NCI-H1694 treated with DMSO at 0.1 percent for 48 hours (cell line): Measurements from ENCODE around the gene CRNKL1.

Experiments used
- DNase-seq: peaks from one replicate; lab custom pipeline; 2025; lab: John Stamatoyannopoulos, UW

Gene CRNKL1

GRCh38 chr20:20052074-20052970, at the start of gene CRNKL1, which contains the start of gene CFAP61:
CRNKL1 (minus strand) TSS chr20:20052466; CDS start chr20:20052342, 124 bp downstream.
CFAP61 (plus strand) TSS chr20:20052532; CDS start chr20:20056654, 4,122 bp downstream.
- peak; percentile 87 for DNase-seq

GRCh38 chr20:20100881-20101280, 48.6 kb upstream of the CRNKL1 start:
- DNase-seq: no peak

DNA sequence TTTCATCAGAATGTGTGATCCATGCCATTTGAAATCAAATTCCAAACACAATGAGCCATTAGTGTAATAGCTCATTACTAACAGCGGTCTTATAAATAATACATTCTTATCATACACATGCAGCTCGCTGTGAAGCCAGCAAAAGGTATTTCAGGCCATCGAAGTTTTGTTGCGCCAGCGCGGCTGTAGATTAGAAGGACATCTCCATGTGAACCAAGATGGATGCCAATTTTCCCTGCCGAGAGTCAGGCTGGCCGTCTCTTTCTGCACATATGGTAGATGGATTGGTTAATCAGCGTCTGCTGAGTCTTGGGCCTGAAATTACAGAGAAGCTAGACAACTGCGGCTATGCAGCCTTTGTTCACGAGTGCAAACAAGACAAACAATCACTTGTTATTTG, 44.2 kb upstream of the CRNKL1 start:
- DNase-seq: no peak

- no peak for DNase-seq
Measured at GRCh38 chr20:20095114-20095872, 43.0 kb upstream of the CRNKL1 start.

DNA sequence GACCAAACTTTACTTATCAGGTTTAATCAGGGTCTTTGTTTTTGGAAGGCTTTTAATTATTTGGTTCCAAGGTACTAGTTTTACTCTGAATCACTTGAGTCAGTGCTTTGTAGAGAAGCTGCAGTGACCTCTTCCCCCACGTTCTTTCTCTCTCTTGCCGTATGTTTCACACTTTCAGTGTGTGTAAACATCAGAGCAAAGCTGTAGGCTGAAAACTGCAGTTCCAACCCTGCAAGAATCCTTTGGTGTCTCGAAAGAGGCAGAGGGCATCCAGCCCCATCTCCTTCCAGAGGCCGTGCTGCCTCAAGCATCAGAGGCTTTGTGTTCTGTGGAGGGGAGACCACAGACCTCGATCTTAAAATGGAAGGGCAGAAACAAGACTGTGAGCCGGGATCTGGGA, 42.1 kb upstream of the CRNKL1 start:
- no peak for DNase-seq

- no peak for DNase-seq
Measured at GRCh38 chr20:20092827-20093226, 40.6 kb upstream of the CRNKL1 start.

DNA sequence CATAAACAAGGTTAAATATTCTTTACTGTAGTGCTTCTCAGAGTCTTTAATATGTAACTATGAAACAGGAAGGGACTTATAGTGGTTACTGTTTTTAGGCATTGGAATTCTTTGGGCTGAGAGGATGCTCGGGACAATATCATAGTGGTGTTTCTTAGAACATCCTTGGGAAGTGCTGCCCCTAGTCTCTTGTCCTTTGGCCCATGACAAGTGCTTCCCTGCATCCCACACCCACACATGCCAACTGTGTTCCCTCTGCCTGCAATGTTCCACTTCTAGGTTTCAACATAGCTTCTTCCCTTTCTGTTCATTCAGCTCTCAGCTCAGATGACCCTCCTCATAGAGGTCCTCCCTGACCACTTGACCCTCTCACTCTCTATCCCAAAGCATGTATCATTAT, 37.7 kb upstream of the CRNKL1 start:
- DNase-seq: no peak

DNA sequence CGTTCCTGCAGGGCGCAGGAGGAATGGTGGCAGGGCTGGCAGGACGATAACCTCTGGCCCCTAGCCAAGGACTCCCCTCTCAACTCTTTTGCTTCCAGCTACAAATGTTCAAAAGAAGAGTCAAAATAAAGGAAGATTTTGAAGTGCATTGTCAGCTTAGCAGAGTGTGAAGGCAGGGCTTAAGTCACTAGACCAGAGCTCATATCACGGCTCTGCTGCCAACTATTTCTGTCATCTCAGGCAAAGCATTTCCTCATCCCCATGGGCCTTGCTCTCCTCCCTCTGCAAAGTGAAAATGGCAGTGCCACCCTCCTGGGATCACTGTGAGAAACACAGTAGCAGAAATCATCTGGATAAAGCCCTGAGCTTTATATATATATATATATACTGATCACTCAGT, 36.8 kb upstream of the CRNKL1 start:
- DNase-seq: no peak

DNA sequence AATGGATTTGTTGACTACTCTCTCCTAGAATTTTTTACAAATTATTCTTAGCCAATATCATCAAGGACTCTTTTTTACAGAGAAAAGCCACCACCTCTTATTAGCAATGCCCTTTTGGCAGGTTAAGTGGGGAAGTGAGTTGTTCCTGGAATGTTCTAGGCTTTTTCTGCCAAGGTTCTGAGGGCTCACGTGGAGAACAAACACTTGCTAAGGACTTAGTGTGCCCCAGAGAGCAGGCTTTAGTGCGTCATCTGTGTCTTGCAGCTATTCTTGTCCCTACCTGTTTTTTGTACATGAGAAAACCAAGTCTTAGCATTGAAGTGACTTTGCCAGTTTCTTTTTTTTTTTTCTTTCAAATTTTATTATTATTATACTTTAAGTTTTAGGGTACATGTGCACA, 33.5 kb upstream of the CRNKL1 start:
- DNase-seq: no peak

DNA sequence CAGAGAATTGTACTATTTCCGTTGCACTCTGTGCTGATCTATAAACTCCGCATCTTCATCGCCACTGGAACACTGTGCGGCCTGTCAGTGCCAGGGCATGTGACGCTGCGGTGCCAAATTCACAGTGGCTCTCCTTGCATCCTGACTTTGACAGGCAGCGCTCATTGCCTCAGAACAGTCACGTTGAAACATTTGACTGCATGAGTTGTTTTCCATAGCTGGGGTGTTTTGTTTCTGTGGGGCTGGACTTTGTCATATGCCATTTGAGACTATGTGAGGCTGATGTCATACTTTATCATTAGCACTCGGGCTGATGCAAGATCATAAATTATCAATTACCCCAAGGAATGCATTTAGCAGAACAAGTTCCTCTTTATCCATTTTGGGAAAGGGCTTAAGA, 32.8 kb upstream of the CRNKL1 start:
- DNase-seq: no peak

DNA sequence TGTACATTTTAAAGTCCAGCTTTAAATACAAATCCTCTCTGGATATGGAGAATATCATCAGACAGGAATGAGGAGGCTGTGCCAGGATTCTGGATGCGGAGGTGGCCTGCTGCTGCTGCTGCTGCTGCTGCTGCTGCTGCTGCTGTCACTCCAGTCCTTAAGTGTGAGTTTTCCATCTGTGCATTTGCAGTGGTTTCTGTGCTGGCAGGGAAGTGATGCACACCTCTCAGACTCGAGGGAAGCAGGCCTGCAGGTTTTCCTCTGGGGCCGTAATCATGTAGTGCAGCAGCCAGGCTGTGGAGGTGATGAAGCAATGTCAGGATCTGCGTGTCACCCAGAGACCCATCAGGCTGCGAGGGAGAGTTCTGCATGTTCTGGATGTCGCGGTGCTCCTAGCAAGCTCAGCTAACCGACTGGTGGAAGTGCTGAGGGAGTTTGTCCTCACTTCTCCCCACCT, 32.1 kb upstream of the CRNKL1 start:
- DNase-seq: peak; percentile 48

- peak; percentile 86 for DNase-seq
Measured at GRCh38 chr20:20083807-20084206, 31.5 kb upstream of the CRNKL1 start.

DNA sequence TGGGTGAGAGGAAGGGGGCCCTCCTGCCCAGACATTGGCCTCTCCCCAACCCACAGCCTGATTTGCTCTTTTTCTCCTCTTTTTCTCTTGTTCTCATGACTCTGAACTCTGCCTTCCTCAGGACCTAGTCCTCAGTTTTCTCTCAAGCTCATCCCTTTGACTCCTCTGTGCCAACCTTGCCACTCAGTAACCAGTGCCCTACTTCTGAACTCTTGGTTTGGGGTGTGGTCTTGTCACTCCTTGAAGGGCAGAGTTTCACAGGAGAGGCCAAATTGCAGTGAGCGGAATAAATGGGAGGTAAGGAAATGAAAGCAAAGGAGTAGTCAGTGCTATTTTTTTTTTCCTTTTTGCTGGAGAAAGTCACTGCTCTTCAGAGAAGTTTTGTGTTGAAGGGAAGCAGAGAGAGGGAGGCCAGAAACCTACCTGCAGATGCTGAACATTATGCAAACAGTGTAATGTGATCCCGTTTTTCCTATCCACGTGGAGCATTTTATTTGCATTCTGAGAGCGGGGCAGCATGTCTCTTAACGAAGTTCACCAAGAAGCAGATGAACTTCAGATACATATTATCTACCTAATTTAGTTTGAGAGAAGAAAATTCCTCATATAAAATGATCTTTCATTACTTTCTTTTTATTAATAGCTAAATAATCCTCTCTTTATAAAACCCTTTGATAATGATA, 27.0 kb upstream of the CRNKL1 start:
- DNase-seq: no peak

GRCh38 chr20:20078041-20078440, 25.8 kb upstream of the CRNKL1 start:
- DNase-seq: no peak

GRCh38 chr20:20076297-20077065, 24.2 kb upstream of the CRNKL1 start:
- no peak for DNase-seq

GRCh38 chr20:20075032-20075431, 22.8 kb upstream of the CRNKL1 start:
- no peak for DNase-seq

- DNase-seq: peak; percentile 59
Measured at GRCh38 chr20:20073801-20074371, 21.6 kb upstream of the CRNKL1 start.

GRCh38 chr20:20070871-20071726, 18.8 kb upstream of the CRNKL1 start:
- no peak for DNase-seq

DNA sequence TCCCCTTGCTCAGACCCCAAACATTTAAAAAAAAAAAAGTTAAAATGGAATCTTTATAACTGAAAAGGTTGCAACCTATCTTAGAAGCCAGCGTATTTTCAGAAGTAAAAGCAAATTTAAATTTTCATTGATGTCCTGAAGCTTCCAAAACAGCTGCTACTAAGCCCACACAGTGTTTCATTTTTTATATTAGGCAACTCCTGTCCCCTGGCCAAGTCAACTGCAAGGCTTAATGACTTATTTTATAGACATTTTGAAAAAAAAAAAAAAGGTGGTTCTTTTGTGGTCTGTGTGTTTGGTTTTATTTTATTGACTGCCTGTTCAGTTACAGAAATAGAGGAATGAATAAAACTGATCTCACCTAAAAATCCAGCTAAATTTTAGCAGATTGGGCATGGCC, 13.1 kb upstream of the CRNKL1 start:
- no peak for DNase-seq
